Fibroblast of lung (primary cell): Measurements from ENCODE around the gene FOXP2. TPM values are rescaled to one million over a fixed set of nuclear protein-coding genes. Genes with fewer than 3 reads are reported as not detected.

Experiments used
- DNase-seq, 2 donors: peaks; one replicate each; pipeline versions ENCODE4 v3.0.0 to v3.0.0-alpha.2; 2010; ENCODE audit warnings: low read depth in 2 of 2
- H2AFZ ChIP-seq: 2 replicates; pipeline ENCODE4 v1.5.1; 2012; ENCODE audit warnings: low read length, control low read depth, inconsistent platforms
- H3K27ac ChIP-seq: 2 replicates; pipeline ENCODE4 v1.5.1; 2011; ENCODE audit warnings: low read length, control low read depth; ENCODE audit not compliant: insufficient read depth
- H3K27me3 ChIP-seq: 2 replicates; pipeline ENCODE4 v1.5.1; 2011; ENCODE audit warnings: mild to moderate bottlenecking, low read length; ENCODE audit not compliant: control insufficient read depth, insufficient read depth
- H3K36me3 ChIP-seq: 2 replicates; pipeline ENCODE4 v1.5.1; 2011; ENCODE audit warnings: low read length; ENCODE audit not compliant: control insufficient read depth, insufficient read depth
- H3K4me1 ChIP-seq: 2 replicates; pipeline ENCODE4 v1.5.1; 2011; ENCODE audit warnings: low read length; ENCODE audit not compliant: control insufficient read depth, insufficient read depth; ENCODE audit errors: extremely low read depth
- H3K4me2 ChIP-seq: 2 replicates; pipeline ENCODE4 v1.5.1; 2011; ENCODE audit warnings: low read length, control low read depth; ENCODE audit not compliant: insufficient read depth; ENCODE audit errors: extremely low read depth
- H3K4me3 ChIP-seq, 4 experiments: fragments of 200-600 bp in 1 of 4; sonication (generic) in 1 of 4; replicated peaks in 1 of 4; 2 replicates each; pipeline ENCODE4 v1.5.1; 2011 to 2016; ENCODE audit warnings: low read length in 4 of 4, low read depth in 3 of 4, mild to moderate bottlenecking in 3 of 4, control low read depth in 2 of 4, inconsistent platforms in 1 of 4, mixed read lengths in 1 of 4; ENCODE audit not compliant: insufficient read depth in 1 of 4; ENCODE audit errors: control extremely low read depth in 1 of 4
- H3K79me2 ChIP-seq: 2 replicates; pipeline ENCODE4 v1.5.1; 2012; ENCODE audit warnings: mild to moderate bottlenecking, low read length, inconsistent platforms; ENCODE audit not compliant: control insufficient read depth, insufficient read depth
- H3K9ac ChIP-seq: 2 replicates; pipeline ENCODE4 v1.5.1; 2011; ENCODE audit warnings: mild to moderate bottlenecking, low read length, control low read depth; ENCODE audit not compliant: insufficient read depth
- H3K9me3 ChIP-seq: 2 replicates; pipeline ENCODE4 v1.5.1; 2012; ENCODE audit warnings: low read depth, low read length; ENCODE audit not compliant: control insufficient read depth, insufficient read depth
- H4K20me1 ChIP-seq: 2 replicates; pipeline ENCODE4 v1.5.1; 2011; ENCODE audit warnings: low read length; ENCODE audit not compliant: control insufficient read depth, insufficient read depth; ENCODE audit errors: extremely low read depth
- EZH2 ChIP-seq: IDR thresholded peaks from 2 replicates; pipeline ENCODE4 v1.5.1; 2012; ENCODE audit warnings: low read length, control low read depth, mild to moderate bottlenecking; ENCODE audit errors: missing control alignments
- polyA plus RNA-seq, 2 donors: library from polyadenylated mRNA; depleted of rRNA in 1 of 2; stranded (reverse) in 1 of 2; unstranded in 1 of 2; fragments of >200 nt; gene quantifications; 2 replicates each; pipeline ENCODE4 v1.2.1, GENCODE V29; 2011 to 2012; ENCODE audit warnings: missing spikeins in 1 of 2
- total RNA-seq: library from RNA; depleted of rRNA; stranded (reverse); fragments of >200 nt; gene quantifications from 2 replicates; pipeline ENCODE4 v1.2.1, GENCODE V29; 2014
- TF ChIP-seq, protein P1 (sequence below), 2 donors: IDR thresholded peaks in 1 of 2; conservative IDR thresholded peaks in 1 of 2; 1 replicate in 1 of 2; 2 replicates in 1 of 2; pipeline ENCODE4 v1.5.1; 2011 to 2012; ENCODE audit warnings: low read length in 2 of 2, control low read depth in 1 of 2, inconsistent platforms in 1 of 2, low read depth in 1 of 2, mild to moderate bottlenecking in 1 of 2

FOXP2 gene
- total and polyA plus RNA-seq, 2 donors (not counting 1 experiment from before 2014, with no cell fraction given): 2.8 to 8.4 TPM

DNA sequence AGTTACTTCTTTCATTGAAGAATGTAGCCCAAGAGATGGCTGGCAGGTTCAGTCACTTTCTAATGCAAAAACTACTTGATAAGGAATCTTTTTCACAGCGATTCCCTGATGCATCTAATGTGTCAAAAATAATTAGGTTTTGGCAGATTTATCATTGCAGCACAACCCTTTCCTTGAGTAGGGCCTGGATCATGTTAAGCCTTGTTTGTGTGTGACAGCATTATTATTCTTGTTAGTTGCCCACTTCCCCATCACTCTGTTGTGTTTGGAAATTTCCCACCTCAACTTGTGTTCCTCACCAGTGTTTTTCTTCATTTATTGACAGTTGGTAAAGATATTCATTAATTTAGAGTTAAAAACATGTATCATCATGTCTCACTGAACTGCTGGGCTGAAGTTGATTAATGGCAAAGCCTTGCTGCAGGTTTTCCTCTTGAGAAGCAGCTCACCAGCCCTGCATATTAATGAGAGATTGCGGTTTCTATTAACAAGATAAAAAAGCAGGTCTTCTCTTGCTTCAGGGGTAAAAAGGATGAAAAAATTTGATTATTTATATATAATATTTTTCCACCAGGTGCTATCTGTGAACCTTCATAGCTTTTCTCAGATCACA lies 273.9 kb downstream of the FOXP2 start:
- no peak for TF ChIP-seq EZH2
- TF ChIP-seq, protein P1, sequence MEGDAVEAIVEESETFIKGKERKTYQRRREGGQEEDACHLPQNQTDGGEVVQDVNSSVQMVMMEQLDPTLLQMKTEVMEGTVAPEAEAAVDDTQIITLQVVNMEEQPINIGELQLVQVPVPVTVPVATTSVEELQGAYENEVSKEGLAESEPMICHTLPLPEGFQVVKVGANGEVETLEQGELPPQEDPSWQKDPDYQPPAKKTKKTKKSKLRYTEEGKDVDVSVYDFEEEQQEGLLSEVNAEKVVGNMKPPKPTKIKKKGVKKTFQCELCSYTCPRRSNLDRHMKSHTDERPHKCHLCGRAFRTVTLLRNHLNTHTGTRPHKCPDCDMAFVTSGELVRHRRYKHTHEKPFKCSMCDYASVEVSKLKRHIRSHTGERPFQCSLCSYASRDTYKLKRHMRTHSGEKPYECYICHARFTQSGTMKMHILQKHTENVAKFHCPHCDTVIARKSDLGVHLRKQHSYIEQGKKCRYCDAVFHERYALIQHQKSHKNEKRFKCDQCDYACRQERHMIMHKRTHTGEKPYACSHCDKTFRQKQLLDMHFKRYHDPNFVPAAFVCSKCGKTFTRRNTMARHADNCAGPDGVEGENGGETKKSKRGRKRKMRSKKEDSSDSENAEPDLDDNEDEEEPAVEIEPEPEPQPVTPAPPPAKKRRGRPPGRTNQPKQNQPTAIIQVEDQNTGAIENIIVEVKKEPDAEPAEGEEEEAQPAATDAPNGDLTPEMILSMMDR (conservative IDR thresholded peaks at IDR 0.05 in 1 of 2, IDR thresholded peaks at IDR 0.05 in 1 of 2; ENCODE audit: low read depth in 1 of 2, low read length in 2 of 2): no peak
- no peaks in the 10 kb centered on the region for H3K36me3 ChIP-seq
- no peaks in the 10 kb centered on the region for H3K27me3 ChIP-seq
- DNase-seq: peak in 1 of 2 donors; percentile 11
- H4K20me1 ChIP-seq: no peaks in the 10 kb centered on the region
- H3K4me1 ChIP-seq: no peaks in the 10 kb centered on the region
- no peak overlapping the region for H3K27ac ChIP-seq
- no peak overlapping the region for H3K4me3 ChIP-seq
- H3K4me2 ChIP-seq: no peak overlapping the region
- H3K9me3 ChIP-seq: no peaks in the 10 kb centered on the region
- H2AFZ ChIP-seq: no peak overlapping the region
- no peaks in the 10 kb centered on the region for H3K79me2 ChIP-seq
- no peak overlapping the region for H3K9ac ChIP-seq

DNA sequence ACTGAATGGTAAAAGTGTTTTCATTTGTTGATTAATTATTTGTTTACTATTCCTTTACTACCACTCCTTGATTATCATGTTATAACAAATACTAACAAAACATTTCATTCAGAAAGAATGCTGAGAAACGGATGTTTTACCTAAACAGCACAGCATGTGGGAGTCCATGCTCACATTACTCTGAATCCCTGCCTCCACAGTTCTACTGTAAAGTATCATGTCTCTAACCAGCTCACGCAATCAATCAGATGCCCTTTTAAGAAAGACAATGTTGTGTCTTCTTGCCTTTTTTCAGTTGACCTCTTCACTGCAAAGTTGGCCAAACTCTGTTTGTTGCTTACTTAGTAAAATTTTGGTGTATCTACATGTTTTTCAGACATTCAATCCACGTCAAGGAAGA lies 274.8 kb downstream of the FOXP2 start:
- Histone ChIP-seq H3K27ac (no peak overlapping the region), H3K79me2 (no peaks in the 10 kb centered on the region), H3K4me2 (no peak overlapping the region), H3K4me1 (no peaks in the 10 kb centered on the region), H3K4me3 (no peak overlapping the region), H2AFZ (no peak overlapping the region), H3K36me3 (no peaks in the 10 kb centered on the region), H3K27me3 (no peaks in the 10 kb centered on the region), H3K9ac (no peak overlapping the region), H3K9me3 (no peaks in the 10 kb centered on the region), H4K20me1 (no peaks in the 10 kb centered on the region)
- no peak for TF ChIP-seq EZH2
- TF ChIP-seq, protein P1 (conservative IDR thresholded peaks at IDR 0.05 in 1 of 2, IDR thresholded peaks at IDR 0.05 in 1 of 2; ENCODE audit: low read depth in 1 of 2, low read length in 2 of 2): no peak
- no peak for DNase-seq

DNA sequence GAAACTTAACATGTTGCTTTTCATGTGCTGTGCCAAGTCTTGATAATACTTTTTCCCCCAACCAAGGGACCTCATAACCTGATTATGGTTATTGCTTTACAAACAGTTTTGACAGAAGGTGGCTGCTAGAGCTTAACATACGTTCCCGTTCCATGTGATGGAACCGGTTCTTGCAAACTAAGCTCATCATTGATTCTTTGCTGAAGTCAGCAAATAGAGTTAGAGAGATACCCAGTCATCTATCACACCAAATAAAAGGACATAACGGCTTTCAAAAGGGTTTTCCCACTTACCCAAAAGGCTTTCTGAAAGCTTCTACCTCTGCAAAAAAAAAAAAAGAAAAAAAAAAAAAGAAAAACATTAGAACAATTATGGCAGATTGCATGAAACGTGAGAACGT lies 277.0 kb downstream of the FOXP2 start:
- Histone ChIP-seq H4K20me1 (no peaks in the 10 kb centered on the region), H3K27ac (no peak overlapping the region), H3K79me2 (no peaks in the 10 kb centered on the region), H3K9ac (no peak overlapping the region), H3K9me3 (no peaks in the 10 kb centered on the region), H3K4me3 (no peak overlapping the region), H3K4me2 (no peak overlapping the region), H3K27me3 (no peaks in the 10 kb centered on the region), H2AFZ (no peak overlapping the region), H3K4me1 (no peaks in the 10 kb centered on the region), H3K36me3 (no peaks in the 10 kb centered on the region)
- TF ChIP-seq, protein P1 (conservative IDR thresholded peaks at IDR 0.05 in 1 of 2, IDR thresholded peaks at IDR 0.05 in 1 of 2; ENCODE audit: low read depth in 1 of 2, low read length in 2 of 2): no peak
- TF ChIP-seq EZH2: no peak
- no peak for DNase-seq
